Vagina (tissue), 2 donors: ENCODE data around the gene LRRC7.

Experiments
- POLR2A ChIP-seq, 2 donors: fragments of 450-650 bp; IDR thresholded peaks; one replicate each; pipeline ENCODE4 v1.6.1; 2017; ENCODE audit warnings: antibody characterized with exemption in 2 of 2, mild to moderate bottlenecking in 2 of 2, moderate library complexity in 2 of 2
- POLR2AphosphoS5 ChIP-seq, 2 donors: sonication (generic); formaldehyde crosslinking; IDR thresholded peaks; one replicate each; pipeline ENCODE4 v1.9.0; 2017; ENCODE audit warnings: antibody characterized with exemption in 2 of 2, mild to moderate bottlenecking in 2 of 2, low read depth in 1 of 2; ENCODE audit not compliant: insufficient read depth in 1 of 2
- TF ChIP-seq, protein P1 (sequence below), 3 experiments: fragments of 450-650 bp in 2 of 3; fragments of 200-600 bp in 1 of 3; sonication (generic) in 1 of 3; IDR thresholded peaks; one replicate each; pipeline ENCODE4 v1.5.1; 2017 to 2019; ENCODE audit warnings: antibody characterized with exemption in 3 of 3, mild to moderate bottlenecking in 2 of 3, moderate library complexity in 2 of 3

DNA sequence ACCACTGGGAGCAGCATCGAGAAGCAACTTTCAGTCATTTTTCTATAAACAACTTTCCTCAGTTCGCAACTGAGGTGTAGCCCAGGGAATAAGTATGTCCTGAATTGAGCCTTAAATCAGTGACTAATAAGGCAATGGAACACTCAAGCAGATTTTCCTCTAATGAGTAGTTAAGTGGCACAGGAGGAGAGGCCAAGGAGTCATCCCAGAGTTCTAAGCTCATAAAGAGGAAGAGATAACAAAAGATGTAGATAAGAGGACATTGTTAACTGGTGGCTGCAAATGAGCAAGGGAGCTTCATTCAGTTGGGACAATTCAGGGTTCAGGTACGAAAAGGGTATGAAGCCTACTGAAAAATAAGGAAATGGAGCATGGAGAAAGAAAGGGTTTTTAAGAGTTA is 573.2 kb downstream of the LRRC7 start:
- TF ChIP-seq, protein P1, sequence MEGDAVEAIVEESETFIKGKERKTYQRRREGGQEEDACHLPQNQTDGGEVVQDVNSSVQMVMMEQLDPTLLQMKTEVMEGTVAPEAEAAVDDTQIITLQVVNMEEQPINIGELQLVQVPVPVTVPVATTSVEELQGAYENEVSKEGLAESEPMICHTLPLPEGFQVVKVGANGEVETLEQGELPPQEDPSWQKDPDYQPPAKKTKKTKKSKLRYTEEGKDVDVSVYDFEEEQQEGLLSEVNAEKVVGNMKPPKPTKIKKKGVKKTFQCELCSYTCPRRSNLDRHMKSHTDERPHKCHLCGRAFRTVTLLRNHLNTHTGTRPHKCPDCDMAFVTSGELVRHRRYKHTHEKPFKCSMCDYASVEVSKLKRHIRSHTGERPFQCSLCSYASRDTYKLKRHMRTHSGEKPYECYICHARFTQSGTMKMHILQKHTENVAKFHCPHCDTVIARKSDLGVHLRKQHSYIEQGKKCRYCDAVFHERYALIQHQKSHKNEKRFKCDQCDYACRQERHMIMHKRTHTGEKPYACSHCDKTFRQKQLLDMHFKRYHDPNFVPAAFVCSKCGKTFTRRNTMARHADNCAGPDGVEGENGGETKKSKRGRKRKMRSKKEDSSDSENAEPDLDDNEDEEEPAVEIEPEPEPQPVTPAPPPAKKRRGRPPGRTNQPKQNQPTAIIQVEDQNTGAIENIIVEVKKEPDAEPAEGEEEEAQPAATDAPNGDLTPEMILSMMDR (IDR thresholded peaks at IDR 0.05), result no peak
- TF ChIP-seq POLR2AphosphoS5 (IDR thresholded peaks at IDR 0.05; ENCODE audit: insufficient read depth in 1 of 2, low read depth in 1 of 2), result no peak
- TF ChIP-seq POLR2A (IDR thresholded peaks at IDR 0.05), result no peak
